Endothelial cell of hepatic sinusoid (primary cell): ENCODE results near the gene LPCAT2.

Experiments used
- in situ Hi-C: cut with HindIII; loops from 2 replicates; pipeline ENCODE4 v1.10.0; 2017; ENCODE audit warnings: low sequenced_read_pairs

The LPCAT2 gene

GRCh38 chr16:55539488-55539887 is 30.6 kb downstream of the LPCAT2 start:
- in situ Hi-C loops, result no loop called here

GRCh38 chr16:55540221-55540620 is 31.3 kb downstream of the LPCAT2 start:
- in situ Hi-C loops, result no loop called here

GRCh38 chr16:55542459-55543082 is 33.7 kb downstream of the LPCAT2 start:
- in situ Hi-C loops, result no loop called here

- in situ Hi-C loops, result no loop called here
These were observed 34.6 kb downstream of the LPCAT2 start for GRCh38 chr16:55543472-55543871.

GRCh38 chr16:55552621-55553020 is 43.7 kb downstream of the LPCAT2 start:
- in situ Hi-C loops, result no loop called here

- in situ Hi-C loops, result no loop called here
These were observed 46.6 kb downstream of the LPCAT2 start for GRCh38 chr16:55555436-55555835.

GRCh38 chr16:55557186-55557585 is 48.3 kb downstream of the LPCAT2 start:
- in situ Hi-C loops, result no loop called here

GRCh38 chr16:55559233-55559632 is 50.4 kb downstream of the LPCAT2 start:
- in situ Hi-C loops, result no loop called here

GRCh38 chr16:55559933-55560516 is 51.2 kb downstream of the LPCAT2 start:
- in situ Hi-C loops, result loop anchor here (5.0 kb wide), 1 partner anchor 73 kb away; no protein-coding TSS in a partner anchor

- in situ Hi-C loops, result loop anchor here (5.0 kb wide), 1 partner anchor 74 kb away; no protein-coding TSS in a partner anchor
These were observed 52.5 kb downstream of the LPCAT2 start for GRCh38 chr16:55561319-55561848.

GRCh38 chr16:55562936-55563335 is 54.1 kb downstream of the LPCAT2 start:
- in situ Hi-C loops, result loop anchor here (5.0 kb wide), 1 partner anchor 76 kb away; no protein-coding TSS in a partner anchor

- in situ Hi-C loops, result loop anchor here (5.0 kb wide), 1 partner anchor 76 kb away; no protein-coding TSS in a partner anchor
These were observed 54.9 kb downstream of the LPCAT2 start for GRCh38 chr16:55563797-55564196.

GRCh38 chr16:55565086-55565485 is 56.2 kb downstream of the LPCAT2 start:
- in situ Hi-C loops, result no loop called here

GRCh38 chr16:55566432-55567175 is 57.7 kb downstream of the LPCAT2 start, which contains the start of gene CAPNS2:
CAPNS2 (plus strand) TSS chr16:55566684; CDS start chr16:55566757, 73 bp downstream.
- in situ Hi-C loops, result no loop called here

GRCh38 chr16:55567382-55567781 is 58.5 kb downstream of the LPCAT2 start:
- in situ Hi-C loops, result no loop called here

- in situ Hi-C loops, result no loop called here
These were observed 59.3 kb downstream of the LPCAT2 start for GRCh38 chr16:55568207-55568606.

GRCh38 chr16:55569025-55569424 is 60.2 kb downstream of the LPCAT2 start:
- in situ Hi-C loops, result no loop called here

- in situ Hi-C loops, result no loop called here
These were observed 61.3 kb downstream of the LPCAT2 start for GRCh38 chr16:55570159-55570558.

- in situ Hi-C loops, result no loop called here
These were observed 62.5 kb downstream of the LPCAT2 start for GRCh38 chr16:55571191-55571897.

GRCh38 chr16:55572439-55572838 is 63.6 kb downstream of the LPCAT2 start:
- in situ Hi-C loops, result no loop called here

GRCh38 chr16:55574811-55575210 is 65.9 kb downstream of the LPCAT2 start:
- in situ Hi-C loops, result loop anchor here (5.0 kb wide), 1 partner anchor 52 kb away; no protein-coding TSS in a partner anchor
